Osteocyte (in vitro differentiated cells): ENCODE measurements around the gene MTX1. TPM values are rescaled to one million over a fixed set of nuclear protein-coding genes. Genes with fewer than 3 reads are reported as not detected.

ENCODE experiments used
- DNase-seq: peaks from one replicate; pipeline ENCODE4 v3.0.0; 2021; ENCODE audit warnings: mixed read lengths; ENCODE audit not compliant: unreplicated experiment; ENCODE audit errors: extremely low spot score
- H3K27ac Mint-ChIP-seq: one replicate; pipeline ENCODE4 v1.8.0; 2021; ENCODE audit warnings: mild to moderate bottlenecking, mixed read lengths; ENCODE audit not compliant: unreplicated experiment
- H3K27me3 Mint-ChIP-seq: one replicate; pipeline ENCODE4 v1.8.0; 2021; ENCODE audit warnings: mixed read lengths; ENCODE audit not compliant: unreplicated experiment
- H3K36me3 Mint-ChIP-seq: one replicate; pipeline ENCODE4 v1.8.0; 2021; ENCODE audit warnings: mixed read lengths; ENCODE audit not compliant: unreplicated experiment
- H3K4me1 Mint-ChIP-seq: one replicate; pipeline ENCODE4 v1.8.0; 2021; ENCODE audit warnings: mixed read lengths; ENCODE audit not compliant: unreplicated experiment
- H3K4me3 Mint-ChIP-seq: one replicate; pipeline ENCODE4 v1.8.0; 2021; ENCODE audit warnings: mild to moderate bottlenecking, moderate library complexity, mixed read lengths; ENCODE audit not compliant: unreplicated experiment
- H3K9me3 Mint-ChIP-seq: one replicate; pipeline ENCODE4 v1.8.0; 2021; ENCODE audit warnings: mixed read lengths; ENCODE audit not compliant: unreplicated experiment
- CTCF ChIP-seq: fragments of 200-600 bp; sonication (generic); IDR thresholded peaks from 2 replicates; pipeline ENCODE4 v1.5.0; 2021; ENCODE audit warnings: antibody characterized with exemption, mild to moderate bottlenecking, moderate library complexity
- total RNA-seq: library from RNA; stranded (reverse); gene quantifications from 2 replicates; pipeline ENCODE4 v1.2.1, GENCODE V29; 2021

MTX1 gene
- total RNA-seq, 1 donor from 2014 or later = 33.2 TPM

- Mint-ChIP-seq H3K36me3 (peaks cover 16% of the 10 kb centered on the region), H3K27ac (peak within 1 kb of the TSS; percentile 97), H3K4me3 (peak within 1 kb of the TSS; percentile 97), H3K27me3 (no peaks in the 10 kb centered on the region), H3K9me3 (no peaks in the 10 kb centered on the region), H3K4me1 (peaks cover 35% of the 10 kb centered on the region)
- peak; percentile 98 for DNase-seq
- TF ChIP-seq CTCF = peak; percentile 97
Observed at GRCh38 chr1:155172732-155173477, 35.6 kb upstream of the MTX1 start, which contains the start of gene KRTCAP2. Gene KRTCAP2, minus strand, starts transcription at chr1:155173304. Its CDS starts 80 bp downstream, at chr1:155173224.

- H3K27ac Mint-ChIP-seq = peak within 1 kb of the TSS; percentile 97
- H3K4me3 Mint-ChIP-seq = peak within 1 kb of the TSS; percentile 97
- DNase-seq = peak; percentile 86
- H3K27me3 Mint-ChIP-seq = no peaks in the 10 kb centered on the region
- peaks cover 34% of the 10 kb centered on the region for H3K4me1 Mint-ChIP-seq
- H3K9me3 Mint-ChIP-seq = no peaks in the 10 kb centered on the region
- TF ChIP-seq CTCF = peak; percentile 27
- H3K36me3 Mint-ChIP-seq = peaks cover 17% of the 10 kb centered on the region
Observed at GRCh38 chr1:155173478-155174323, 34.8 kb upstream of the MTX1 start, which contains the start of gene TRIM46. Gene TRIM46, plus strand, starts transcription at chr1:155173849. Its CDS starts 118 bp downstream, at chr1:155173967.

- no peaks in the 10 kb centered on the region for H3K9me3 Mint-ChIP-seq
- H3K4me1 Mint-ChIP-seq = peaks cover 34% of the 10 kb centered on the region
- TF ChIP-seq CTCF = no peak
- DNase-seq = peak; percentile 84
- peaks cover 18% of the 10 kb centered on the region for H3K36me3 Mint-ChIP-seq
- H3K27ac Mint-ChIP-seq = peak overlapping the region; percentile 97
- no peaks in the 10 kb centered on the region for H3K27me3 Mint-ChIP-seq
- peak overlapping the region; percentile 97 for H3K4me3 Mint-ChIP-seq
Observed at GRCh38 chr1:155174324-155175280, 33.9 kb upstream of the MTX1 start.

- Mint-ChIP-seq H3K27ac (peak overlapping the region; percentile 81), H3K27me3 (no peaks in the 10 kb centered on the region), H3K9me3 (no peaks in the 10 kb centered on the region), H3K4me3 (peak overlapping the region; percentile 97), H3K4me1 (peaks cover 34% of the 10 kb centered on the region), H3K36me3 (peaks cover 16% of the 10 kb centered on the region)
- DNase-seq = no peak
- no peak for TF ChIP-seq CTCF
Observed at GRCh38 chr1:155175281-155175926, 33.1 kb upstream of the MTX1 start.
